Measurements from ENCODE around the gene RFX1.

GRCh38 chr19:14003251-14004055, 2.7 kb downstream of the RFX1 start:
- TF ChIP-seq ZFX (IDR thresholded peaks at IDR 0.05) = no peak
- TF ChIP-seq, protein P1, sequence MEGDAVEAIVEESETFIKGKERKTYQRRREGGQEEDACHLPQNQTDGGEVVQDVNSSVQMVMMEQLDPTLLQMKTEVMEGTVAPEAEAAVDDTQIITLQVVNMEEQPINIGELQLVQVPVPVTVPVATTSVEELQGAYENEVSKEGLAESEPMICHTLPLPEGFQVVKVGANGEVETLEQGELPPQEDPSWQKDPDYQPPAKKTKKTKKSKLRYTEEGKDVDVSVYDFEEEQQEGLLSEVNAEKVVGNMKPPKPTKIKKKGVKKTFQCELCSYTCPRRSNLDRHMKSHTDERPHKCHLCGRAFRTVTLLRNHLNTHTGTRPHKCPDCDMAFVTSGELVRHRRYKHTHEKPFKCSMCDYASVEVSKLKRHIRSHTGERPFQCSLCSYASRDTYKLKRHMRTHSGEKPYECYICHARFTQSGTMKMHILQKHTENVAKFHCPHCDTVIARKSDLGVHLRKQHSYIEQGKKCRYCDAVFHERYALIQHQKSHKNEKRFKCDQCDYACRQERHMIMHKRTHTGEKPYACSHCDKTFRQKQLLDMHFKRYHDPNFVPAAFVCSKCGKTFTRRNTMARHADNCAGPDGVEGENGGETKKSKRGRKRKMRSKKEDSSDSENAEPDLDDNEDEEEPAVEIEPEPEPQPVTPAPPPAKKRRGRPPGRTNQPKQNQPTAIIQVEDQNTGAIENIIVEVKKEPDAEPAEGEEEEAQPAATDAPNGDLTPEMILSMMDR (conservative IDR thresholded peaks at IDR 0.05) = no peak
